ENCODE measurements around the gene TMED9.

GRCh38 chr5:177601126-177601525 lies 9.1 kb downstream of the TMED9 start:
- no peak for TF ChIP-seq CTCF (IDR thresholded peaks at IDR 0.05)
- no peak for TF ChIP-seq POLR2A (IDR thresholded peaks at IDR 0.05)
